Measurements from ENCODE around the gene FXYD6.

The FXYD6 gene

GRCh38 chr11:117789241-117789640 is 87.2 kb downstream of the FXYD6 start:
- TF ChIP-seq CTCF (IDR thresholded peaks at IDR 0.05; ENCODE audit: extremely low read depth, insufficient read depth, missing control alignments): no peak
- DNase-seq (ENCODE audit: low spot score): no peak
- in situ Hi-C loops (cut with MboI; ENCODE audit: low pct_unique_long_range_greater_than_20kb, low sequenced_read_pairs, unreplicated experiment): no loop called here

Data from GM13977 (cell line).